HG02870 (cell line): ENCODE measurements around the gene SIAH3.
"Not testable (repeated sequence)": the region's sequence is repeated elsewhere in the genome, so short reads cannot be mapped to it uniquely, and the experiment has no call there.

Experiments used
- ATAC-seq: cut with Tn5 transposase; IDR thresholded peaks from one replicate; pipeline ENCODE4 v1.9.1; 2021; ENCODE audit warnings: mild to moderate bottlenecking, moderate library complexity; ENCODE audit not compliant: unreplicated experiment

Gene SIAH3, protein sequence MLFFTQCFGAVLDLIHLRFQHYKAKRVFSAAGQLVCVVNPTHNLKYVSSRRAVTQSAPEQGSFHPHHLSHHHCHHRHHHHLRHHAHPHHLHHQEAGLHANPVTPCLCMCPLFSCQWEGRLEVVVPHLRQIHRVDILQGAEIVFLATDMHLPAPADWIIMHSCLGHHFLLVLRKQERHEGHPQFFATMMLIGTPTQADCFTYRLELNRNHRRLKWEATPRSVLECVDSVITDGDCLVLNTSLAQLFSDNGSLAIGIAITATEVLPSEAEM

DNA sequence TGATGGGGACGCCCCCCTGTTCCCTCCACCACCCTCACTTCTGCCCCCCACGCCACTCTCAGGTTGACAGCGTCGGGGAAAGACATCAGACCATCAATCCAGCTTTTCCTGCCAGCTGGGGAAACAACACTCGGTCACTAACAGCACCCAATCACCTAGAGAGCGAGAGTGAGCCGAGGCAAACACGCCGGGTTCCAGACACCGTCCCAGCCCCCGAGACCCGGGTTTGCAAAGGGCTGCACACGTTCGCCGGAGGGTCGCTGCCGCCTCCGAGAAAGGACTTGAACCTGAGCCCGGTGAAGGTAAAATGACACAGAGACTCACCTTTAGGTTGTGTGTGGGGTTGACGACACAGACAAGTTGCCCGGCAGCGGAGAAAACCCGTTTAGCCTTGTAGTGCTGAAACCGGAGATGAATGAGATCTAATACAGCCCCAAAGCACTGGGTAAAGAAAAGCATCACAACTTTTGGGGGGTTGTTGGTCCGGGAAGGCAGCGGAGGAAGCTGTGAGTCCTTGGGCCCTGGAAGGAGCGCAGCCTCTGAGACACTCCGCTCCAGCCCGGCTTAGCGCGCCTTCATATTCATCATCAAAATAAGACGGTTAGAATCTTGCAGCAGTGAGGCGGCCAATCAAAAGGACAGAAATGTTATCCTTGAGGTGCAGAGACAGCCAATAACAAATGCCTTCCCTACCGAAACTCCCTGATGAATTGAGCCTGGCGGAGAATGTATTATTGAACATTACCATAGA, at the start of gene SIAH3:
Gene SIAH3 (minus strand): TSS at position 583 of the 751 bp plus-strand sequence. CDS start 124 bp downstream, at position 459.
- ATAC-seq, result no peak

DNA sequence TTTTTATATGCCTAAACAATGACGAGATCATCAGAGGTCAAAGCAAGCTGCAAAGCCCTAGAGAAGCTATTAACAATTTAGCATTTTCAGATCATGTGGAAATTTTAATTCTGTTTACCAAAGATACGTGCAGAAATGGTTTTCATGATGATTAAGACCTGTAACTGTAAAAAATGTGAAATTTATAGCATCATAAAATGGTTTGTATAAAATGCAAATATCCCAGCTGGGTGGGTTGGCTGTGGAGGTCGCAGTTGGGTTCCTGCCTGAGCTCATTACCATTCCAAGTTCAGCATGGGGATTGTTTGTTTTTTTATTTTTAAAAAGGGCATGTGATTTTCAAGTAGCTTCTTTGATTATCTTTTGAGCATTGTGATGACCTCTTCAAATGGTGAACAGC, 47.9 kb upstream of the SIAH3 start:
- ATAC-seq, result no peak

DNA sequence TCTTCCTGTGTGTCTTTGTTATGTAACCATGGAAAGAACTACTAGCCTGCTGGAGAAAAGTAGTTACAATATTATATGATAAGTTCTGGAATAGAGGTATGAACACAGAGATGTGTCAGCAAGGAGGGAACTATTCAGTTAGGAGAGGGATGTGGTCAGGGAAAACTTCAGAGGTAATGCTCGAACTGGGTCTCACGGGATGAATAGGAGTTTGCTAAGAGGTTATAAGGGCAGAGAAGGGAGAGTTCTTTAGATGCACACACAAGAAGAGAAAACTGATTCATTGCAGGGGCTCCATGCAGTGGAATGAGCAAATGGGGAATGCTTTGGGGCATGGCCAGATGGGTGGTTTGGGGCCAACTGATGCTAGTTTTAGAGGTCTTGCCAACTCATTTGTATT, 46.0 kb upstream of the SIAH3 start:
- ATAC-seq, result no peak

DNA sequence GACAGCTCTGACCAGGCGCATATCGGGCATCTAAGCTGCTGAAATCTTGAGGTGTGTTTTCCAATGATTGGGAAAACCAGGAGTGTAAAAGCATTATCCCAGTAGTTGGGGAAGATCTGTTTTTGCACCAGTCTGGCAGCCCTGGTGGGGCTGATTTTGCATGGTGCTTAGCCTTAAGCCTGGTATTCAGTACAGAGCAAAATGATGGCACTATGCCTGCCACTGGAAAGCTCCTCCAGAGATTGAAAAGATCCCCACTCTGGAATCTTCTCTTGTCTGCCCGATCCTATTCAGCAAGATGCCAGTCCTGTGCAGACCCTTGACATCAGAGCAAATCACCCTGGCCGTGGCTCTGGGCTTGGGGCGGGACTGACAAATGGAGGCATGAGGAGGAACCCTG, 44.7 kb upstream of the SIAH3 start:
- ATAC-seq, result no peak

DNA sequence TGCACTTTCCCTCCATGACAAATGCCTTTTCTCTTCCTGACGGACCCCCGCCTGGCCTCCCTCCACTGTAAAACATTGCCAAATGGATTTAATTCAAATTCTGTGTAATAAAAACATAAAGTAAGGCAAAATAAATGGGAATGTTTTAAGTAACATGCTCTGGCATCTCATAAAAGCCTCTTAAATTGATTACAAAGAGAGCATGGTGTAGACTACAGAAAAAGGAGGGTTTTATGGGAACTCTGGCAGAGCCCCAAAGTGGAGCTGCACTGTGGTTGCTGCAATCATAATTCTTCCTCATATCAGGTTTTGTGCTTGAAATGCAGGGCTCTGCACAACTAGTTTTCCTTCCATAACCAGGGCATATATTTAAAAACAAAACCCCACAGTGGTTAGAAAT, 44.3 kb upstream of the SIAH3 start:
- no peak for ATAC-seq

DNA sequence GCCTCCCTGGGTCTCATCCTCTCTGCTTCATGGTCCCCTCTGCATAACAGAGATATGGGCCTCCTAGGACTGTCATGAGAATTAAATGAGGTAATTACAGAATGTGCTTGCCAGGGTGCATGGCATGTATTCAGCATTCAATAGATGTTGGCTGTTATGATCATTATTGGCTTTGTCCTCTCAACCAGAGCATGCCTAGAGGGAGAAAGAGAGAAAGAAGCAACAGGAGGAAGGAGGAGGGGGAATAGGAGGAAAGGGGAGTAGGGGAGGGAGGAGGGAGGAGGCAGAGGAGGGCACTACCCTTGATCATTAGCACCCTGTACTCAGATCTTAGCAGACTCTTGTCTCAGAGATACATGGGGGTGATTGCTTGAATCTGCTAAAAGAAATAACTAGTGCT, 41.0 kb upstream of the SIAH3 start:
- no peak for ATAC-seq

DNA sequence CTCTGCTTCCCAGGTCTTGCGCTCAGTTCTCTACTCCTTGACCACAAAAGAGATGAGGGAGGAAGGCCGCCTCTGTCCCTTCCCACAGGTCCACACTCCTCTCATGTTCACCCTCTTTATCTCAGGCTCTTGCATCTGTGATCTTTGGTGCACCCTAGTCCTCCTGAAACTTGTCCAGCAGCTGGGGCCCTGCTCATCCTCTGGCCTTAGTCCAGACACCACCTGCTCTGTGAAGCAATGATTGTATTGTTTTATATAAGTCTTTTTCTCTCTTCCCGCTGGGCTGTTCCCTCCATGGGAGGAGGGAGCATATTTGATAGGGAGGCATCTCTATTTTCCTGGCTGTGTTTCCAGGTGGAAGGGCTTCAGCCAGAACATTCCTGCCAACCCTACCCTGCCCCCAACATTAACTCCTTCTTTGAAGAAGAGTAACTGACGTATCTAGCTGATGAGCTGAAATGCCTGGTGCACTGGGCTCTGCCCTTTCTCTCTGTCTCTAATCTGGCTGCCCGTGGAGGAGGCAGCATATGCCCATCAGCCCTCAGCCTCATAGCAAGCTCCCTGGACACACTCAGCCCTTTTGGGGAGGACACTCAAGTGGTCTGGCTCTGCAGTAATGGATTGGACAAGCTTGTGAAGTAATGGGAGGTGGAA, 38.2 kb upstream of the SIAH3 start:
- ATAC-seq, result no peak

DNA sequence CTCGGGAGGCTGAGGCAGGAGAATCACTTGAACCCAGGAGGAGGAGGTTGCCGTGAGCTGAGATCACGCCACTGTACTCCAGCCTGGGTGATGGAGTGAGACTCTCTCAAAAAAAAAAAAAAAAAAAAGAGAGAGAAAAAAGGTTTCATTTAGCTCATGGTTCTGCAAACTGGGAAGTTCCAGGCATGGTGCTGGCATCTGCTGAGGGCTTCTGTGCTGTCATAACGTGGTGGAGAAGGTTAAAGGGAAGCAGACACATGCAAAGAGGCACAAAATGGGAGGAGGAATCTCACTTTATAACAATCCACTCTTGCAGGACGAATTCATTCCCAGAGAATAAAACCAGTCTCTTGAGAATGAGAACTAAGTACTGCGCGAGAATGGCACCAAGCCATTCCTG, 34.9 kb upstream of the SIAH3 start:
- ATAC-seq, result no peak

DNA sequence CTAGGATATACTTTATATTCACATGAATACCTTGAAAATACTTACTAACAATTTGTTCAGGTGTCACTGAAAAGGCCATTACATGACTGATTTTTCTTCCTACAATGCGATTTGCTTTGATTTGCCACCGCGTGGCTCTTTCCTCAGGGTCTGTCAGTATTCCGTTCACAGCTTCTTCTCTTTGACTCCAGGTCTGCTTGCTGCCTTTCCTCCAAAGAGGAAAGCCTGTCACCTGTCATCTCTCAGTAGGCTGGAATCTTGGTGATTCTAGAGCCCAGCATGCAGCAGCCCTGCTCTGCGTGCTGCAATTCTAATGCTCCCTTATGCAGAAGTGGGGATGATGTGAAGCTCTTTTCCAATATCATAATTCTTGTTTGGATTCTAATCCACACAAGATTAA, 33.6 kb upstream of the SIAH3 start:
- ATAC-seq, result no peak

DNA sequence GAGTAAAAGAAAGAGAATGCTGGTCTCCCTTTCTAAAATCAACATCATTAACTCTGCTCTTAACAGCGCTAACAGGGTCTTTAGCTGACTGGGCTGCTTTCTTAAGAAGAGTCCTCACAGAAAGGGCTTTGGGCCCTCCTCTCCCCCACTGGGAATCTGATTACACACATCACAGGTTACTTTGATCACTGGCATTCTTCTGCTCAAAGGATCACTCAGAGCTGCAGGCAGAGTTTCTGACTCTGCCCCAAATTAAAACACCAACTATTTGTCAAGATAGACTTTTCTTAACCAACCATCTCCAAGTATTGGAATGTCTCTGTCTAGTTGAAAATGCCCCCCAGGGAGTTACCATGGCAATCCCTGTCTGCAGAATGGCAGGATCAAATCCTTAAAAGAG, 31.1 kb upstream of the SIAH3 start:
- no peak for ATAC-seq

DNA sequence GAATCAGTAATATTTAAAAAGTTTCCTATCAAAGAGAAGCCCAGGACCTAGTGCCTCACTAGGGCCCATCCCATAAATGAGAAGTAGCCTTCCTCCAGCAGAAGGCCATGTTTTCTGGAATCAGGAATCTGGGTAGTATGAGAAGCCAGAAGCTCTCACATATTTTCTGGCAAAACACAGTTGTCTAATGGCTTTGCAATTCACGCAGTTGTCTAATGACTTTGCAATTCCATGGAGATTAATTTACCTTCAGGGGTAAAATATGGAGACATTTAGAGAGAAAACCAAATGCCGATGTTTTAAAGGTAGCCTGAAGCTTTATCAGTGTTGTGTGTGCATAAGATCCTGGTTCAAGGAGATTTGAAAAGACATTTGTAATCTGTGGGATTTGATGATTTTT, 29.8 kb upstream of the SIAH3 start:
- ATAC-seq, result no peak

DNA sequence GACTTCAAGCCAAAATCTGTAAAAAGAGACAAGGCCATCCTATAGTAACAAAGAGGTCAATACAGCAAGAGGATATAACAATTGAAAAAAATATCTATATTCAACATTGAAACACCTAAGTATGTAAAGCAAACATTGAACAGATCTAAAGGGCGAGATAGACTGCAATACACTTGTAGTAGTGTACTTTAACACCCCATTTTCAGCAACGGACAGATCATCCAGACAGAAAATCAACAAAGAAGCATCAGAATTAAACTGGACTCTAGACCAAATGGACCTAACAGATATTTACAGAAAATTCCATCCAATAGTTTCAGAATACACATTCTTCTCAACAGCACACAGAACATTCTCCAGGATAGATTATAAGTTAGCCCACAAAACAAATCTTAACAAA, 28.7 kb upstream of the SIAH3 start:
- no peak for ATAC-seq

DNA sequence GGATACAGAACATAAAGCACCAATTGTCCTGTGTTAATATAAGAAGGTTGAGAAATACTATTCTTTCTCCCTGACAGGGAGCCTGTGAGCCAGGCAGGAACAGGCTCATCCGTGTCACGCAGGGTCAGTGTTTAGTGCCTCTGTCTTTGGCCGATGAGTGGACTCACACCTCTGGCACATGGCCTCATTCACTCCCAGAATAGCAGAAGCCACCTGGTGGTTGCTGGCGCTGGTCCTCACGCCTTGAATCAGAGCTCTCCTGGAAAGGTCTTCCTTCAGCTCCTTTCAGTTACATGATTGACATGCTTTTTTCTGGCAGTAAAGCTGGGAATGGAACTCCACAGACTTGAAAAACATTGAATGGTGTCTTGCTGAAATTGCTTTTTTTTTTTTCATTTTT, 28.1 kb upstream of the SIAH3 start:
- ATAC-seq, result no peak

DNA sequence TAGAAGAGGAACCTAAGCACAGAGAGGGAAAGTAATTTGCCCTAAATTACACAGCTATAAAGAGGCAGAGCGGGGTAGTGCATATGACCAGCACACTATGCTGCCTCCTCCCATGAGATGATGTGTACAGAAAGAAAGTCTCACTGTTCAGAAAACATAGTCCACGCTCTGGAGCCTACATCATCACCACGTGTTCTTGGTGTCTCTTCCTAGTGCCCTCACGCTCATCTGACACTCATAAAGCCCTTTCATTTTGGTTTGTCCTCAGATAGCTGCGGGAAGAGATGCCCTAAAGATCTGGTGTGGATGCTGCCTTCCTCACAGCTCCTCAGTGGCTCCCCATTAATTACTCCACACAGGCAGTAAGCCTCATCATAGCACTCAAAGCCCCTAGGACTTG, 27.4 kb upstream of the SIAH3 start:
- no peak for ATAC-seq

DNA sequence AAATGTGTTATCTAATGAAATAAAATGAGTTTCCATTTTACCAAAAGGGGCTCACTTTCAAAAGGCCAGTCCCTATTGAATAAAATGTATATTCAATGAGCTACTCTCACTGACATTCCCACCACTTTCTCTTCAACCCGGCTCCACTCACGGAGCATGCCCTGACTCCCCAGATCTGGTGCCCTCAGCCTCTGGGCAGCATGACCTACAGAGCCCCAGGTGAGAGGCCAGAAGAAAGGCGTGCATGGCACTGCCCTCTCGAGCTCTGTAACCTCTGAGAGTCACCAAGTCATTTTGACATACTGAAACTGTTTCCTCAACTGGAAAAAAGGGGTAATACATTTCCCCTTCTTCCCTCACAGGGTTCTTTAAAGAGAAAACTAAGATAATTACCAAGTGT, 25.2 kb upstream of the SIAH3 start:
- no peak for ATAC-seq

DNA sequence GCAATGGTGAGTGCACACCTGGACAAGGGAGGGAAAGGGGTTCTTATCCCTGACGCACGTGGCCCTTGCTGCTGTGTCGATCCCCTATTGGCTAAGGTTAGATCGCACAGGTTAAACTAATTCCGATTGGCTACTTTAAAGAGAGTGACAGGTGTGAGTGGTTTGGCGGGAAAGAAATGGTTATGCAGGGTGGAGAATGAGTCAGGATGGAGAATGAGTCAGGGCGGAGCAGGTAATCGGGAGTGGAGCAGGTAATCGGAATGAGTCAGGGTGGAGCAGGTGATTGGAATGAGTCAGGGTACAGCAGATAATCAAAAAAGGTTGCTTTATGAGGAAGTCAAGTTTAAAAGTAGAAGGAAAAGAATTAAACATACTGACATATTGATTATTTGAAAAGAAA, 24.4 kb upstream of the SIAH3 start:
- ATAC-seq, result no peak

DNA sequence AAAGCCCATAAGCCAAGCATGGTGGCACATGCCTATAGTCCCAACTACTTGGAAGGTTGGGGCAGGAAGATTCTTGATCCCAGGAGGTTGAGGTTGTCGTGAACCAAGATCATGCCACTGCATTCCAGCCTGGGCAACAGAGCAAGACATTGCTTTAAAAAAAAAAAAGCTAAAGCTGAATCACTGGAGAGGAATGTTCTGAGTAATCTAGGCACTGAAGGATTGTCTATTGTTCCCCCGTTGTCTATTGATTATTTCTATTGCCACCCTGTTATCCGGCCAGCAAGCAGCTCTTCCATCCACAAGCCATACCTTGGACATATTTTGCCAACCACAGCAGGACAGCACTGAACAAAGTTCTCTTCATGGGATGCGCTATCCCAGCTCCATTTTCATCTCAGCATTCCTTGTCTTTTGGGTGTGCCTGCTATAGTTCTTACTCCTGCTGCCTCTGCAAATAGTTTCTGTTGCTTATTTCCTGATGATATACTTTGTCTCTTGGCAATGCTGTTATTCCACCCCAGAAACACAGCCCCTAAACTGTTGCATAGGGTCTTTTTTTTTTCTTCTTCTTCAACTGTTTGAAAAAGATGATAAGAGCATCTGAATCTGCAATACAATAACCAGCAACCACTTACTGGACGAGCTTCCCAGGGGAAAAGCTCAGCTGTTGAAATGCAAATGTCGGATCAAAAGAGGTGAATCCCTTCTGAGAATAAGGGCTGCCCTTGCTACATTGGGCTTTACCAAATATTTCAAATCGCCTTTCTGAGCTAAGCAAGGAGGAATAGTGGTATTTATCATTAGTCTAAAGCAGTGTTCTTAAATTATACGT, 22.2 kb upstream of the SIAH3 start:
- ATAC-seq, result no peak

DNA sequence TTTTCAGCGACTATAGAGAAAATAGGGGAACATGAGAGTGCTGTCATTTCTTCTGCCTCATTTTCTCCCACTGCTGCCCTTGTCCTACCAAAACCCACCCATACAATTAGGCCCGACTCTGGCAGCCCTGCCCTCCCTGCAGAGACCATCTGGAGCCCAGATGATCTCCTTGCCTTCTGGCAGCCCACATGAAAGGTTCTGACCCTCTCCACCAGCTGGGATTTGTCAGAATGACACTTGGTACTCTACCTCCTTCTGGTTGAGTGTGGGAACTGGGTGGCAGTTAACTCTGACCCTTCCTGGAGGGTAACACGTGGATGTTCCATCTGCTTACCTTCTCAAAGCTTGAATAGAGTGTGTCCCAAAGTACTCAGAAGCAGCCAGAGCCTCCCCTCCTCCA, 21.0 kb upstream of the SIAH3 start:
- no peak for ATAC-seq

DNA sequence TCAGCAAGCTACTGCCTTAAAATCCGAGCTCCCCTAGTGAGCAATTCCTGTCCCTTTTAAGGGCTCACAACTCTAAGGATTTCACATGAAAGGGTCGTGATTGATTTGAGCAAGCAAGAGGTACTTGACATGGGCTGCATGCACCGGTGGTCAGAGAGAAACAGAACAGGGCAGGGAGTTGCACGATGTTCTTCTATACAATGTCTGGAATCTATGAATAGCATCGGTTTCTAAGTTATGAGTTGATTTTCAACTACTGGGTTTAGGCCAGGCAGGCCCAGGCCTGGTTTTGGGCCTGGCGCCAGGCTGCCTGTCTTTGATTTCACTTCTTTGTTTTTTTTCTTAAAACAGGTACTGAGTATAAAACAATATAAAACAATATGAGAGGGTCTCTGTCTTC, 19.6 kb upstream of the SIAH3 start:
- ATAC-seq, result not testable (repeated sequence)

DNA sequence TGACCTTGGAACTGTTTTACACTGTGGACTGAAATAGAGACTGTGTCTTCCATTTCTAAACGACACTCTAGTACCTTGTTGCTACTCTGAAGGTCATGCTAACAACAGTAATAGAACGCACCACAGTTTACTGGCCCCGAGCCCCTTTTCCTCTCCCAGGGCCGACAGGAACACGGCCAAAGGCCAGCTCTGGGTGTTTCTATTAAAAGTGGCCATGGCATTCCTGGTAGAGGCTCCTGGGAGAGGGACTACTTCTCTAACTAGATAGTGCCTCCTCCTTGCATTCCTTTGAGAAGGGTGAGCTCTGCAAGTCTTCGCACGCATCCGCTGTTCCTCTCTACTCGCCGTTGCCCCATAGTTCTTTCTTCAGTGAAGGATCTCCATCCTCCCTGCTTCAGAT, 18.7 kb upstream of the SIAH3 start:
- ATAC-seq, result no peak

DNA sequence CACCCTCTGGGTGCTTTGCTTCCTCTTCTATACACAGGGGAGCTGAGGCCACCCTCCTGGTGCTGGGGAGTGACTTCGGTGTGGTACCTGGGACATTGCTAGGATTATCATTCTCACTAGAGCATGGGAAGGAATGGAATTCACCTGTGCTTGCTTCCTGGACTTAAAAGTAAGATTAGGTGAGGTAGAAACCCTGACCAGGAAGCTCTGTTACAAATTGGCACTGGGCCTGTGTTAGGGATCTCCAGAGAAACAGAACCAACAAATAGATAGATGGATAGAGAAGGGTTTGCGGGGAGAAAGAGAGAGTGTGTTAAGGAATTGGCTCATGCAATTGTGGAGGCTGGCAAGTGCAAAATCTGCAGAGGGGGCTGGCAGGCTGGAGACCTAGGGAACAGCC, 13.9 kb upstream of the SIAH3 start:
- ATAC-seq, result no peak
